Neuronal stem cell (in vitro differentiated cells): ENCODE data around the gene SSRP1.

Experiments used
- DNase-seq: peaks from one replicate; pipeline ENCODE4 v3.0.0-alpha.2; 2013; ENCODE audit warnings: low spot score
- H2AFZ ChIP-seq: one replicate; pipeline ENCODE4 v1.6.1; 2013; ENCODE audit warnings: mild to moderate bottlenecking, low read length, inconsistent platforms
- H2AK5ac ChIP-seq: 2 replicates; pipeline ENCODE4 v1.6.1; 2013; ENCODE audit warnings: low read depth, mild to moderate bottlenecking, inconsistent platforms, low read length, moderate library complexity, mixed read lengths
- H2BK120ac ChIP-seq: 2 replicates; pipeline ENCODE4 v1.6.1; 2013; ENCODE audit warnings: low read depth, mild to moderate bottlenecking, inconsistent platforms, low read length, moderate library complexity, mixed read lengths
- H2BK12ac ChIP-seq: one replicate; pipeline ENCODE4 v1.6.1; 2013; ENCODE audit warnings: low read length, inconsistent platforms
- H2BK15ac ChIP-seq: 2 replicates; pipeline ENCODE4 v1.6.1; 2013; ENCODE audit warnings: mild to moderate bottlenecking, low read length, inconsistent platforms, mixed read lengths
- H2BK5ac ChIP-seq: one replicate; pipeline ENCODE4 v1.6.1; 2013; ENCODE audit warnings: inconsistent platforms, mild to moderate bottlenecking, low read length, moderate library complexity
- H3K14ac ChIP-seq: one replicate; pipeline ENCODE4 v1.6.1; 2013; ENCODE audit warnings: low read length, inconsistent platforms
- H3K18ac ChIP-seq: 2 replicates; pipeline ENCODE4 v1.6.1; 2013; ENCODE audit warnings: low read length, inconsistent platforms
- H3K23ac ChIP-seq: 2 replicates; pipeline ENCODE4 v1.6.1; 2013; ENCODE audit warnings: low read depth, mild to moderate bottlenecking, mixed read lengths, low read length, inconsistent platforms; ENCODE audit not compliant: poor library complexity
- H3K27ac ChIP-seq: replicated peaks from 3 replicates; pipeline ENCODE4 v1.5.1; 2013; ENCODE audit warnings: low read length, inconsistent platforms
- H3K27me3 ChIP-seq, 3 experiments: 2 replicates each; pipeline ENCODE4 v1.6.1; 2013; ENCODE audit warnings: low read length in 3 of 3, mild to moderate bottlenecking in 2 of 3, inconsistent platforms in 1 of 3, low read depth in 1 of 3, mixed read lengths in 1 of 3, moderate library complexity in 1 of 3; ENCODE audit not compliant: control insufficient read depth in 3 of 3, insufficient read depth in 3 of 3
- H3K36me3 ChIP-seq, 2 donors: replicated peaks in 1 of 2; 2 replicates each; pipeline ENCODE4 v1.6.1; 2013; ENCODE audit warnings: low read length in 2 of 2; ENCODE audit not compliant: control insufficient read depth in 2 of 2, insufficient read depth in 2 of 2
- H3K4ac ChIP-seq: 2 replicates; pipeline ENCODE4 v1.6.1; 2013; ENCODE audit warnings: inconsistent platforms, mild to moderate bottlenecking, low read length, moderate library complexity
- H3K4me1 ChIP-seq, 2 donors: 1 replicate in 1 of 2; 2 replicates in 1 of 2; pipeline ENCODE4 v1.6.1; 2013; ENCODE audit warnings: low read length in 2 of 2, low read depth in 1 of 2; ENCODE audit not compliant: control insufficient read depth in 2 of 2, insufficient read depth in 1 of 2
- H3K4me2 ChIP-seq: one replicate; pipeline ENCODE4 v1.6.1; 2013; ENCODE audit warnings: mild to moderate bottlenecking, low read length, inconsistent platforms; ENCODE audit not compliant: insufficient read depth, poor library complexity, severe bottlenecking
- H3K4me3 ChIP-seq, 2 donors: 2 replicates each; pipeline ENCODE4 v1.5.1; 2013; ENCODE audit warnings: low read length in 2 of 2, mild to moderate bottlenecking in 2 of 2, inconsistent platforms in 1 of 2, moderate library complexity in 1 of 2
- H3K79me1 ChIP-seq: one replicate; pipeline ENCODE4 v1.6.1; 2013; ENCODE audit warnings: low read depth, mild to moderate bottlenecking, inconsistent platforms, low read length, moderate library complexity
- H3K9ac ChIP-seq: one replicate; pipeline ENCODE4 v1.6.1; 2013; ENCODE audit warnings: mild to moderate bottlenecking, low read depth, low read length, inconsistent platforms; ENCODE audit not compliant: poor library complexity
- H3K9me3 ChIP-seq, 2 donors: replicated peaks in 1 of 2; 2 replicates each; pipeline versions ENCODE3 to v1.6.1; 2013; ENCODE audit warnings: low read length in 2 of 2, mild to moderate bottlenecking in 2 of 2, inconsistent platforms in 1 of 2, low read depth in 1 of 2, mixed read lengths in 1 of 2, moderate library complexity in 1 of 2; ENCODE audit not compliant: control insufficient read depth in 2 of 2, insufficient read depth in 1 of 2
- H4K8ac ChIP-seq: one replicate; pipeline ENCODE4 v1.6.1; 2013; ENCODE audit warnings: low read depth, mild to moderate bottlenecking, inconsistent platforms, low read length, moderate library complexity
- H4K91ac ChIP-seq: one replicate; pipeline ENCODE4 v1.6.1; 2013; ENCODE audit warnings: low read length, low read depth, mild to moderate bottlenecking, inconsistent platforms; ENCODE audit not compliant: poor library complexity
- WGBS, 2 donors: extraction: QIAGEN DNeasy Blood & Tissue Kit; methylation state at CpG; one replicate each; pipeline ENCODE4 v1.1.7; 2013; ENCODE audit warnings: missing lambda C conversion rate in 2 of 2, mixed read lengths in 1 of 2; ENCODE audit not compliant: insufficient read length in 2 of 2, insufficient replicate concordance in 1 of 2; ENCODE audit errors: extremely low coverage in 2 of 2; 5-methylcytosine and 5-hydroxymethylcytosine counted together

The SSRP1 gene

GRCh38 chr11:57322256-57323166 is 13.2 kb downstream of the SSRP1 start:
- H3K23ac ChIP-seq = no peak overlapping the region
- peak overlapping the region; percentile 39 for H3K4me2 ChIP-seq
- no peaks in the 10 kb centered on the region for H3K9me3 ChIP-seq
- H3K9ac ChIP-seq = peak overlapping the region; percentile 15
- peaks cover 37 to 60% of the 10 kb centered on the region in 2 donors for H3K36me3 ChIP-seq
- no peaks in the 10 kb centered on the region for H3K27me3 ChIP-seq
- H2BK120ac ChIP-seq = no peak overlapping the region
- peak overlapping the region; percentile 64 for H3K18ac ChIP-seq
- peak overlapping the region; percentile 77 for H3K27ac ChIP-seq
- no peak overlapping the region for H3K14ac ChIP-seq
- peaks cover 15% of the 10 kb centered on the region for H3K79me1 ChIP-seq
- peak overlapping the region; percentile 43 for H2BK15ac ChIP-seq
- no peak overlapping the region for H4K91ac ChIP-seq
- H3K4me1 ChIP-seq = peaks cover 21 to 30% of the 10 kb centered on the region in 2 donors
- no CpG with 5 or more reads among the region's 13 CpGs for WGBS, 2 donors
- no peak overlapping the region for H4K8ac ChIP-seq
- peak; percentile 59 for DNase-seq
- H3K4ac ChIP-seq = no peak overlapping the region
- no peak overlapping the region for H2AK5ac ChIP-seq
- peak overlapping the region; percentile 90 for H2BK5ac ChIP-seq
- peak overlapping the region; percentile 25 for H2AFZ ChIP-seq
- H3K4me3 ChIP-seq = peak overlapping the region in 1 of 2 donors; percentile 72
- H2BK12ac ChIP-seq = no peak overlapping the region

- H2BK120ac ChIP-seq = no peak overlapping the region
- no peak overlapping the region for H3K4ac ChIP-seq
- H3K9ac ChIP-seq = peak overlapping the region; percentile 15
- H3K27ac ChIP-seq = no peak overlapping the region
- H3K9me3 ChIP-seq = peaks cover 0 to 2% of the 10 kb centered on the region in 2 donors
- no peak overlapping the region for H4K91ac ChIP-seq
- H3K14ac ChIP-seq = no peak overlapping the region
- peaks cover 37 to 60% of the 10 kb centered on the region in 2 donors for H3K36me3 ChIP-seq
- H2AK5ac ChIP-seq = no peak overlapping the region
- WGBS, 2 donors = no CpG with 5 or more reads among the region's 6 CpGs
- H3K4me2 ChIP-seq = peak overlapping the region; percentile 39
- no peak overlapping the region for H2BK15ac ChIP-seq
- DNase-seq = no peak
- H2AFZ ChIP-seq = no peak overlapping the region
- H4K8ac ChIP-seq = no peak overlapping the region
- H2BK5ac ChIP-seq = no peak overlapping the region
- H3K4me1 ChIP-seq = peaks cover 21 to 31% of the 10 kb centered on the region in 2 donors
- H2BK12ac ChIP-seq = no peak overlapping the region
- peak overlapping the region in 1 of 2 donors; percentile 72 for H3K4me3 ChIP-seq
- H3K18ac ChIP-seq = peak overlapping the region; percentile 64
- no peak overlapping the region for H3K23ac ChIP-seq
- no peaks in the 10 kb centered on the region for H3K27me3 ChIP-seq
- peaks cover 17% of the 10 kb centered on the region for H3K79me1 ChIP-seq
These were observed 14.1 kb downstream of the SSRP1 start for GRCh38 chr11:57321388-57322255.

GRCh38 chr11:57320719-57321387 is 14.8 kb downstream of the SSRP1 start:
- no peak overlapping the region for H3K4me3 ChIP-seq
- H3K27ac ChIP-seq = no peak overlapping the region
- H3K79me1 ChIP-seq = peaks cover 17% of the 10 kb centered on the region
- H2BK12ac ChIP-seq = no peak overlapping the region
- no peak overlapping the region for H4K91ac ChIP-seq
- DNase-seq = no peak
- H3K9me3 ChIP-seq = peaks cover 0 to 6% of the 10 kb centered on the region in 2 donors
- no peak overlapping the region for H2AFZ ChIP-seq
- H2BK15ac ChIP-seq = no peak overlapping the region
- H3K4me2 ChIP-seq = no peak overlapping the region
- H2AK5ac ChIP-seq = no peak overlapping the region
- no peak overlapping the region for H3K14ac ChIP-seq
- peaks cover 23 to 34% of the 10 kb centered on the region in 2 donors for H3K4me1 ChIP-seq
- H3K9ac ChIP-seq = no peak overlapping the region
- H2BK5ac ChIP-seq = no peak overlapping the region
- H3K18ac ChIP-seq = no peak overlapping the region
- no peaks in the 10 kb centered on the region for H3K27me3 ChIP-seq
- no peak overlapping the region for H4K8ac ChIP-seq
- H3K36me3 ChIP-seq = peaks cover 38 to 60% of the 10 kb centered on the region in 2 donors
- WGBS, 2 donors = no CpG with 5 or more reads among the region's 2 CpGs
- no peak overlapping the region for H3K4ac ChIP-seq
- no peak overlapping the region for H3K23ac ChIP-seq
- no peak overlapping the region for H2BK120ac ChIP-seq
